ENCODE data around the gene DTWD2.

DNA sequence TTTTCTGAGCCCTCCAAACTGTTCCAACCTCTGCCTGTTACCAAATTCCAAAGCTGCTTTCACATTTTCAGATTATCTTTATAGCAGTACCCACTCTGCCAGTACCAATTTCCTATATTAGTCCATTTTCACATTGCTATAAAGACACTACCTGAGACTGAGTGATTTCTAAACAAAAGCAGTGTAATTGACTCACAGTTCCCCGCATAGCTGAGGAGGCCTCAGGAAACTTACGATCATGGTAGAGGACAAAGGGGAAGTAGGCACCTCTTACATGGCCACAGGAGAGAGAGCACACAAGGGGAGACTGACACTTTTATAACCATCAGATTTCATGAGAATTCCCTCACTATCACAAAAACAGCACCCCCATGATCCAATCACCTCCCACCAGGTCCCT, 105.0 kb downstream of the DTWD2 start:
- TF ChIP-seq, protein P1, sequence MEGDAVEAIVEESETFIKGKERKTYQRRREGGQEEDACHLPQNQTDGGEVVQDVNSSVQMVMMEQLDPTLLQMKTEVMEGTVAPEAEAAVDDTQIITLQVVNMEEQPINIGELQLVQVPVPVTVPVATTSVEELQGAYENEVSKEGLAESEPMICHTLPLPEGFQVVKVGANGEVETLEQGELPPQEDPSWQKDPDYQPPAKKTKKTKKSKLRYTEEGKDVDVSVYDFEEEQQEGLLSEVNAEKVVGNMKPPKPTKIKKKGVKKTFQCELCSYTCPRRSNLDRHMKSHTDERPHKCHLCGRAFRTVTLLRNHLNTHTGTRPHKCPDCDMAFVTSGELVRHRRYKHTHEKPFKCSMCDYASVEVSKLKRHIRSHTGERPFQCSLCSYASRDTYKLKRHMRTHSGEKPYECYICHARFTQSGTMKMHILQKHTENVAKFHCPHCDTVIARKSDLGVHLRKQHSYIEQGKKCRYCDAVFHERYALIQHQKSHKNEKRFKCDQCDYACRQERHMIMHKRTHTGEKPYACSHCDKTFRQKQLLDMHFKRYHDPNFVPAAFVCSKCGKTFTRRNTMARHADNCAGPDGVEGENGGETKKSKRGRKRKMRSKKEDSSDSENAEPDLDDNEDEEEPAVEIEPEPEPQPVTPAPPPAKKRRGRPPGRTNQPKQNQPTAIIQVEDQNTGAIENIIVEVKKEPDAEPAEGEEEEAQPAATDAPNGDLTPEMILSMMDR (IDR thresholded peaks at IDR 0.05): no peak
- no peak for TF ChIP-seq POLR2A (IDR thresholded peaks at IDR 0.05)

All from adrenal gland (tissue), 5 donors.